ENCODE measurements around the gene HP1BP3.

- TF ChIP-seq, protein P1, sequence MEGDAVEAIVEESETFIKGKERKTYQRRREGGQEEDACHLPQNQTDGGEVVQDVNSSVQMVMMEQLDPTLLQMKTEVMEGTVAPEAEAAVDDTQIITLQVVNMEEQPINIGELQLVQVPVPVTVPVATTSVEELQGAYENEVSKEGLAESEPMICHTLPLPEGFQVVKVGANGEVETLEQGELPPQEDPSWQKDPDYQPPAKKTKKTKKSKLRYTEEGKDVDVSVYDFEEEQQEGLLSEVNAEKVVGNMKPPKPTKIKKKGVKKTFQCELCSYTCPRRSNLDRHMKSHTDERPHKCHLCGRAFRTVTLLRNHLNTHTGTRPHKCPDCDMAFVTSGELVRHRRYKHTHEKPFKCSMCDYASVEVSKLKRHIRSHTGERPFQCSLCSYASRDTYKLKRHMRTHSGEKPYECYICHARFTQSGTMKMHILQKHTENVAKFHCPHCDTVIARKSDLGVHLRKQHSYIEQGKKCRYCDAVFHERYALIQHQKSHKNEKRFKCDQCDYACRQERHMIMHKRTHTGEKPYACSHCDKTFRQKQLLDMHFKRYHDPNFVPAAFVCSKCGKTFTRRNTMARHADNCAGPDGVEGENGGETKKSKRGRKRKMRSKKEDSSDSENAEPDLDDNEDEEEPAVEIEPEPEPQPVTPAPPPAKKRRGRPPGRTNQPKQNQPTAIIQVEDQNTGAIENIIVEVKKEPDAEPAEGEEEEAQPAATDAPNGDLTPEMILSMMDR (conservative IDR thresholded peaks at IDR 0.05): no peak
- TF ChIP-seq ZFX (IDR thresholded peaks at IDR 0.05): no peak
Measured at GRCh38 chr1:20716232-20716631, 70.9 kb downstream of the HP1BP3 start.
